Ovary (tissue), 9 donors: ENCODE data around the gene NCOA3. TPM values are rescaled to one million over a fixed set of nuclear protein-coding genes. Genes with fewer than 3 reads are reported as not detected.

Source experiments
- DNase-seq, 5 donors: peaks; one replicate each; pipeline ENCODE4 v3.0.0-alpha.2; 2019 to 2020
- H3K27ac ChIP-seq, 2 donors: fragments of 200-600 bp; one replicate each; pipeline versions ENCODE4 v1.5.1 to v1.8.0; 2019 to 2022
- H3K27me3 ChIP-seq: fragments of 200-600 bp; one replicate; pipeline ENCODE4 v1.8.0; 2022
- H3K36me3 ChIP-seq: fragments of 200-600 bp; sonication (generic); one replicate; pipeline ENCODE4 v1.5.1; 2019
- H3K4me1 ChIP-seq: one replicate; pipeline ENCODE4 v1.8.1; 2013; ENCODE audit warnings: mild to moderate bottlenecking, moderate library complexity; ENCODE audit not compliant: insufficient read depth
- H3K4me3 ChIP-seq: fragments of 200-600 bp; sonication (generic); one replicate; pipeline ENCODE4 v1.5.1; 2017
- H3K9me3 ChIP-seq, 2 donors: fragments of 200-600 bp in 1 of 2; sonication (generic) in 1 of 2; one replicate each; pipeline versions ENCODE4 v1.5.1 to v1.8.1; 2013 to 2019; ENCODE audit warnings: mild to moderate bottlenecking in 1 of 2, moderate library complexity in 1 of 2
- EP300 ChIP-seq: sonication (generic); formaldehyde crosslinking; IDR thresholded peaks from one replicate; pipeline ENCODE4 v1.6.1; 2017; ENCODE audit warnings: antibody characterized with exemption
- POLR2A ChIP-seq: fragments of 450-650 bp; IDR thresholded peaks from one replicate; pipeline ENCODE4 v1.6.1; 2017; ENCODE audit warnings: antibody characterized with exemption, mild to moderate bottlenecking, moderate library complexity
- WGBS, 3 donors: extraction: QIAGEN DNeasy Blood & Tissue Kit in 1 of 3; methylation state at CpG; one replicate each; pipeline versions ENCODE4 v1.1.5 to v1.1.7; 2013 to 2017; 5-methylcytosine and 5-hydroxymethylcytosine counted together
- intact Hi-C, 4 donors: fragments of 100-400 bp; cut with DNase I; formaldehyde crosslinking; loops; one replicate each; pipeline versions ENCODE4 v1.11.0 to v1.15.1; 2022 to 2023
- polyA plus RNA-seq, 2 donors: library from polyadenylated mRNA; stranded (reverse); fragments of 200-250 nt in 1 of 2; fragments of 350-450 nt in 1 of 2; fragmentation: Illumina TruSeq in 1 of 2; extraction: RNeasy Lipid Tissue Mini Kit (QIAGEN cat#74804) in 1 of 2; gene quantifications; one replicate each; pipeline ENCODE4 v1.2.3, GENCODE V29; 2013 to 2014
- total RNA-seq, 7 donors: library from RNA; depleted of rRNA in 2 of 7; stranded (reverse); fragments of >200 nt in 2 of 7; fragmentation: NEBNext Ultra II Directional in 3 of 7; extraction: Animal tissue kit (Norgen Biotek cat#: 25700) in 3 of 7; gene quantifications; one replicate each; pipeline versions ENCODE4 v1.1.0 to v1.2.4, GENCODE V29; 2016 to 2023
- TF ChIP-seq, protein P1 (sequence below), 3 donors: fragments of 450-650 bp in 2 of 3; fragments of 200-600 bp in 1 of 3; IDR thresholded peaks; one replicate each; pipeline versions ENCODE4 v1.5.1 to v1.8.0; 2016 to 2022; ENCODE audit warnings: antibody characterized with exemption in 3 of 3, mild to moderate bottlenecking in 1 of 3
- donor health status: DM: no; HTN: no; CAD: no; lungs with moderate emphysema.
- donor health status: DM: no; HTN: no; CAD: no.
- donor health status: Bipolar disorder and iron deficiency.
- donor health status: DM: yes; HTN: yes; CAD: no.
- donor health status: DM: no; HTN: no; CAD: no.
- donor health status: DM: yes; HTN: yes; CAD: no.

The NCOA3 gene
- total and polyA plus RNA-seq, 9 donors, result 8.2 to 32.4 (median 25.7) TPM

DNA sequence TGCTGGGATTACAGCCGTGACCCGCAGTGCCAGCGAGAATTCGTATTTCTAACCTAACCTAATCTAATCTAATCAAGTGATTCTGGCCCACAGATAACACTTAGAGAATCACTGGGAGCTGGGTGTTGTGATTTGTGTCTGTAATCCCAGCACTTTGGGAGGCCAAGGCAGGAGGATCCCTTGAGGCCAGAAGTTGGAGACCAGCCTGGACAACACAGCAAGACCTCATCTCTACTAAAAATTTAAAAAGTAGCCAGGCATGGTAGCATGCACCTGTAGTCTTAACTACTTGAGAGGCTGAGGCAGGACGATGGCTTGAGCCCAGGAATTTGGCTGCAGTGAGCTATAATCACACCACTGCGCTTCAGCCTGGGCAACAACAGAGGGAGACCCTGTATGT is 21.4 kb upstream of the NCOA3 start:
- Histone ChIP-seq H3K4me3 (no peak overlapping the region), H3K4me1 (no peaks in the 10 kb centered on the region), H3K36me3 (no peaks in the 10 kb centered on the region), H3K27ac (no peak overlapping the region), H3K27me3 (no peaks in the 10 kb centered on the region), H3K9me3 (no peaks in the 10 kb centered on the region)
- DNase-seq, result no peak
- intact Hi-C loops, result no loop called here
- TF ChIP-seq POLR2A (no peak), EP300 (no peak)
- TF ChIP-seq, protein P1, sequence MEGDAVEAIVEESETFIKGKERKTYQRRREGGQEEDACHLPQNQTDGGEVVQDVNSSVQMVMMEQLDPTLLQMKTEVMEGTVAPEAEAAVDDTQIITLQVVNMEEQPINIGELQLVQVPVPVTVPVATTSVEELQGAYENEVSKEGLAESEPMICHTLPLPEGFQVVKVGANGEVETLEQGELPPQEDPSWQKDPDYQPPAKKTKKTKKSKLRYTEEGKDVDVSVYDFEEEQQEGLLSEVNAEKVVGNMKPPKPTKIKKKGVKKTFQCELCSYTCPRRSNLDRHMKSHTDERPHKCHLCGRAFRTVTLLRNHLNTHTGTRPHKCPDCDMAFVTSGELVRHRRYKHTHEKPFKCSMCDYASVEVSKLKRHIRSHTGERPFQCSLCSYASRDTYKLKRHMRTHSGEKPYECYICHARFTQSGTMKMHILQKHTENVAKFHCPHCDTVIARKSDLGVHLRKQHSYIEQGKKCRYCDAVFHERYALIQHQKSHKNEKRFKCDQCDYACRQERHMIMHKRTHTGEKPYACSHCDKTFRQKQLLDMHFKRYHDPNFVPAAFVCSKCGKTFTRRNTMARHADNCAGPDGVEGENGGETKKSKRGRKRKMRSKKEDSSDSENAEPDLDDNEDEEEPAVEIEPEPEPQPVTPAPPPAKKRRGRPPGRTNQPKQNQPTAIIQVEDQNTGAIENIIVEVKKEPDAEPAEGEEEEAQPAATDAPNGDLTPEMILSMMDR (IDR thresholded peaks at IDR 0.05), result no peak
- 83 to 91% (median 87%) methylated on average over 6 of the region's 6 CpGs for WGBS, 3 donors

DNA sequence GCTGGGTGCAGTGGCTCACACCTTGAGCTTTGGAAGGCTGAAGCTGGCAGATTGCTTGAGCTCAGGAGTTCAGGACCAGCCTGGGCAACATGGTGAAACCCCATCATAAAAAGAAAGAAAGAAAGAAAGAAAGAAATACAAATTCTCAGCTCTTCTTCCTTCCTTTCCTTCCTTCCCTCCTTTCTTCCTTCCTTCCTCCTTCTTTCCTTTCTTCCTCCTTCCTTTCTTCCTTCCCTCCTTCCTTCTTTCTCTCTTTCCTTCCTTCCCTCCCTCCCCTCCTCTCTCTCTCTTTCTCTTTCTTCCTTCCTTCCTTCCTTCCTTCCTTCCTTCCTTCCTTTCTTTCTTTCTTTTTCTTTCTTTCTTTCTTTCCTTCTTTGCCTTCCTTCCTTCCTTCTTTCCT is 21.0 kb upstream of the NCOA3 start:
- no peaks in the 10 kb centered on the region for H3K36me3 ChIP-seq
- H3K4me3 ChIP-seq, result no peak overlapping the region
- TF ChIP-seq, protein P1 (IDR thresholded peaks at IDR 0.05), result no peak
- no peak for TF ChIP-seq POLR2A
- TF ChIP-seq EP300, result no peak
- no peaks in the 10 kb centered on the region for H3K9me3 ChIP-seq
- no peak for DNase-seq
- H3K4me1 ChIP-seq, result no peaks in the 10 kb centered on the region
- H3K27ac ChIP-seq, result no peak overlapping the region
- intact Hi-C loops, result no loop called here
- H3K27me3 ChIP-seq, result no peaks in the 10 kb centered on the region

DNA sequence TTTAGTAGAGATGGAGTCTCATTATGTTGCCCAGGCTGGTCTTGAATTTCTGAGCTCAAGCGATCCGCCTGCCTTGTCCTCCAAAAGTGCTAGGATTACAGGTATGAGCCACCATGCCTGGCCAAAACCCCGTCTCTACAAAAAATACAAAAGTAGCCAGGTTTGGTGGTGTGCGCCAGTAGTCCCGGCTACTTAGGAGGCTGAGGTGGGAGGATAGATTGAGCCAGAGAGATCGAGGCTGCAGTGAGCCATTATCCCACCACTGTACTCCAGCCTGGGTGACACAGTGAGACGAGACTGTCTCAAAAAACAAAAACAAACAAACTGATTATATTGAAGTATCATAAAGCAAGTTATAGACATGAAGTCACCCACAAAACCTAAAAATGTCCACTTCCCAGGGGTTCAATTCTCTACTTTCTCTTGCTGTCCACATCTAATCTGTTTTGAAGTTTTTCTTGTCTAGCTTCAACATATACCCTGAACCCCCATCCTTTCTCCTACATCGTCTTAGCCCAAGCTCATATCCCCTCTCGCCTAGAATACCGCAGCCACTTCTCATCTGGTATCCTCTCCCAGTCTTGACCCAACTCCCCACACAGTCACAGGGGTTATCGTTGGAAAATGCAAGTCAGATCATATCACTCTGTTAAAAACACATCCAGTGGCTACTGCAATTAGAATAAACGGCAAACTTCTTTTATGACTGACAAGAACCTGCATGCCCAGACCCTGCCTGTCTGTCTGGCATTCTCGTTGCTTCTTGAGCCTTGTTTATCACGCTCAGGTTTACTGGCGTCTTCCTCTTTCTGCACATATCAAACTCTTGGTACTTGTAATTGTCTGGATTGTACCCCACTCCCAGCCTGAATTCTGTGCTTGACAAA is 20.1 kb upstream of the NCOA3 start:
- no peak for TF ChIP-seq EP300
- TF ChIP-seq POLR2A, result no peak
- TF ChIP-seq, protein P1 (IDR thresholded peaks at IDR 0.05), result no peak
- H3K27me3 ChIP-seq, result no peaks in the 10 kb centered on the region
- no peak overlapping the region for H3K27ac ChIP-seq
- WGBS, 3 donors, result 77 to 83% (median 79%) methylated on average over 15 of the region's 15 CpGs
- intact Hi-C loops, result no loop called here
- H3K9me3 ChIP-seq, result no peaks in the 10 kb centered on the region
- no peaks in the 10 kb centered on the region for H3K4me1 ChIP-seq
- DNase-seq, result no peak
- H3K36me3 ChIP-seq, result no peaks in the 10 kb centered on the region
- no peak overlapping the region for H3K4me3 ChIP-seq

DNA sequence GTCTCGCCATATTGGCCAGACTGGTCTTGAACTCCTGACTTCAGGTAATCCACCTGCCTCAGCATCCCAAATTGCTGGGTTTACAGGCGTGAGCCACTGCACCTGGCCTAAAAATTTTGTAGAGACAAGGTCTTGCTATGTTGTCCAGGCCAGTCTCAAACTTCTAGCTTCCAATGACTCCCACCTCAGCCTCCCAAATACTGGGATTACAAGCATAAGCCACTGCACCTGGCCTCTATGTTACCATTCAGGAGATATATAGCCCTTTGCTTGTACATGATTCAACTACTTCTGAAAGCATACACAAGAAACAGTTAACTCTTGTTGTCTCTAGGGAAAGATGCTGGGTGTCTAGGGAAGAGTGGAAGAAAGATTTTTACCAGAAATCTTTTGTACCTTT is 19.0 kb upstream of the NCOA3 start:
- TF ChIP-seq EP300 (no peak), POLR2A (no peak)
- TF ChIP-seq, protein P1 (IDR thresholded peaks at IDR 0.05), result no peak
- intact Hi-C loops, result no loop called here
- H3K27me3 ChIP-seq, result no peaks in the 10 kb centered on the region
- no peak overlapping the region for H3K27ac ChIP-seq
- no peaks in the 10 kb centered on the region for H3K4me1 ChIP-seq
- DNase-seq, result no peak
- no peaks in the 10 kb centered on the region for H3K9me3 ChIP-seq
- WGBS, 3 donors, result 91 to 98% (median 92%) methylated on average over 2 of the region's 2 CpGs
- no peak overlapping the region for H3K4me3 ChIP-seq
- H3K36me3 ChIP-seq, result no peaks in the 10 kb centered on the region
